ENCODE results near the gene RIPK3.

RIPK3 gene

DNA sequence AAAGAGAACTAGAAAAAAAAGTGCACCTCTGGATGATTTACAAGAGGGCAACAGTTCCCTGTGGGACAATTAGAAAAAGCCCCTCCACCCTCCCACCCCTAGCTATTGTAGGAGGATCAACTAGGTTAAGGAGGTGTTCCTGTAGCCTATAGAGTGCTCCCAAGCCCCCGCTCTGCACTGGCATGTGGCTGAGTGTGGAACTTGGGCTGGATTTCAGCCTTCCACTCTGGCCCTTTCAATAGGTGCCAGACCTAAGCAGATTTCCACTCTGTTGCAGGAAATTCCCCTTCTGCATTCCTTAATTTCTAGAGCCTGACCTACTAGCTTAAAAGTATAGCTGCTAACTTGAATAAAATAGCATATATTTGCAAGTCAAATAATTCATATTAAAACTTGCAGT, 31.0 kb upstream of the RIPK3 start:
- TF ChIP-seq SIN3A (IDR thresholded peaks at IDR 0.05; ENCODE audit: borderline replicate concordance, insufficient read depth, low read length), result no peak
- no peak for TF ChIP-seq POLR2AphosphoS5 (IDR thresholded peaks at IDR 0.05; ENCODE audit: low read depth, low read length)
- TF ChIP-seq TAF1 (IDR thresholded peaks at IDR 0.05; ENCODE audit: borderline replicate concordance, insufficient read depth, low read length), result no peak
- TF ChIP-seq, protein P1, sequence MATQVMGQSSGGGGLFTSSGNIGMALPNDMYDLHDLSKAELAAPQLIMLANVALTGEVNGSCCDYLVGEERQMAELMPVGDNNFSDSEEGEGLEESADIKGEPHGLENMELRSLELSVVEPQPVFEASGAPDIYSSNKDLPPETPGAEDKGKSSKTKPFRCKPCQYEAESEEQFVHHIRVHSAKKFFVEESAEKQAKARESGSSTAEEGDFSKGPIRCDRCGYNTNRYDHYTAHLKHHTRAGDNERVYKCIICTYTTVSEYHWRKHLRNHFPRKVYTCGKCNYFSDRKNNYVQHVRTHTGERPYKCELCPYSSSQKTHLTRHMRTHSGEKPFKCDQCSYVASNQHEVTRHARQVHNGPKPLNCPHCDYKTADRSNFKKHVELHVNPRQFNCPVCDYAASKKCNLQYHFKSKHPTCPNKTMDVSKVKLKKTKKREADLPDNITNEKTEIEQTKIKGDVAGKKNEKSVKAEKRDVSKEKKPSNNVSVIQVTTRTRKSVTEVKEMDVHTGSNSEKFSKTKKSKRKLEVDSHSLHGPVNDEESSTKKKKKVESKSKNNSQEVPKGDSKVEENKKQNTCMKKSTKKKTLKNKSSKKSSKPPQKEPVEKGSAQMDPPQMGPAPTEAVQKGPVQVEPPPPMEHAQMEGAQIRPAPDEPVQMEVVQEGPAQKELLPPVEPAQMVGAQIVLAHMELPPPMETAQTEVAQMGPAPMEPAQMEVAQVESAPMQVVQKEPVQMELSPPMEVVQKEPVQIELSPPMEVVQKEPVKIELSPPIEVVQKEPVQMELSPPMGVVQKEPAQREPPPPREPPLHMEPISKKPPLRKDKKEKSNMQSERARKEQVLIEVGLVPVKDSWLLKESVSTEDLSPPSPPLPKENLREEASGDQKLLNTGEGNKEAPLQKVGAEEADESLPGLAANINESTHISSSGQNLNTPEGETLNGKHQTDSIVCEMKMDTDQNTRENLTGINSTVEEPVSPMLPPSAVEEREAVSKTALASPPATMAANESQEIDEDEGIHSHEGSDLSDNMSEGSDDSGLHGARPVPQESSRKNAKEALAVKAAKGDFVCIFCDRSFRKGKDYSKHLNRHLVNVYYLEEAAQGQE (IDR thresholded peaks at IDR 0.05; ENCODE audit: insufficient read depth in 1 of 2, low read depth in 2 of 2, low read length in 2 of 2), result no peak
- no peak for TF ChIP-seq FOXP2 (optimal IDR thresholded peaks at IDR 0.05; ENCODE audit: borderline replicate concordance, extremely low read depth, extremely low read length, insufficient read depth)

DNA sequence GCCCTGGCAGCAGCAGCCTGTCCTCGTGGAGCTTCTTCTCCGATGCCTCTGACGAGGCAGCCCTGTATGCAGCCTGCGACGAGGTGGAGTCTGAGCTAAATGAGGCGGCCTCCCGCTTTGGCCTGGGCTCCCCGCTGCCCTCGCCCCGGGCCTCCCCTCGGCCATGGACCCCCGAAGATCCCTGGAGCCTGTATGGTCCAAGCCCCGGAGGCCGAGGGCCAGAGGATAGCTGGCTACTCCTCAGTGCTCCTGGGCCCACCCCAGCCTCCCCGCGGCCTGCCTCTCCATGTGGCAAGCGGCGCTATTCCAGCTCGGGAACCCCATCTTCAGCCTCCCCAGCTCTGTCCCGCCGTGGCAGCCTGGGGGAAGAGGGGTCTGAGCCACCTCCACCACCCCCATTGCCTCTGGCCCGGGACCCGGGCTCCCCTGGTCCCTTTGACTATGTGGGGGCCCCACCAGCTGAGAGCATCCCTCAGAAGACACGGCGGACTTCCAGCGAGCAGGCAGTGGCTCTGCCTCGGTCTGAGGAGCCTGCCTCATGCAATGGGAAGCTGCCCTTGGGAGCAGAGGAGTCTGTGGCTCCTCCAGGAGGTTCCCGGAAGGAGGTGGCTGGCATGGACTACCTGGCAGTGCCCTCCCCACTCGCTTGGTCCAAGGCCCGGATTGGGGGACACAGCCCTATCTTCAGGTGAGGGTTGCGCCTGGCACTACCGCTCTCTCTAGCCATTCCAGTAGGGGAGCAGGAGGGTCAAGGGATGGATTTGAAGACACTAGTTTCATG, 30.3 kb upstream of the RIPK3 start:
- no peak for TF ChIP-seq SIN3A (IDR thresholded peaks at IDR 0.05; ENCODE audit: borderline replicate concordance, insufficient read depth, low read length)
- no peak for TF ChIP-seq POLR2AphosphoS5 (IDR thresholded peaks at IDR 0.05; ENCODE audit: low read depth, low read length)
- no peak for TF ChIP-seq TAF1 (IDR thresholded peaks at IDR 0.05; ENCODE audit: borderline replicate concordance, insufficient read depth, low read length)
- TF ChIP-seq, protein P1 (IDR thresholded peaks at IDR 0.05; ENCODE audit: insufficient read depth in 1 of 2, low read depth in 2 of 2, low read length in 2 of 2), result no peak
- no peak for TF ChIP-seq FOXP2 (optimal IDR thresholded peaks at IDR 0.05; ENCODE audit: borderline replicate concordance, extremely low read depth, extremely low read length, insufficient read depth)

DNA sequence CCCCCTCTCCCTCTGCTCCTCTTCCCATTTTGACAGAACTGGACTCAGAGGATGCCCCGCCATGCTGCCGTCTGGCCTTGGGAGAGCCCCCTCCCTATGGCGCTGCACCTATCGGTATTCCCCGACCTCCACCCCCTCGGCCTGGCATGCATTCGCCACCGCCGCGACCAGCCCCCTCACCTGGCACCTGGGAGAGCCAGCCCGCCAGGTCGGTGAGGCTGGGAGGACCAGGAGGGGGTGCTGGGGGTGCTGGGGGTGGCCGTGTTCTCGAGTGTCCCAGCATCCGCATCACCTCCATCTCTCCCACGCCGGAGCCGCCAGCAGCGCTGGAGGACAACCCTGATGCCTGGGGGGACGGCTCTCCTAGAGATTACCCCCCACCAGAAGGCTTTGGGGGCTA, 29.7 kb upstream of the RIPK3 start:
- TF ChIP-seq POLR2AphosphoS5 (IDR thresholded peaks at IDR 0.05; ENCODE audit: low read depth, low read length) (no peak), SIN3A (IDR thresholded peaks at IDR 0.05; ENCODE audit: borderline replicate concordance, insufficient read depth, low read length) (no peak), FOXP2 (optimal IDR thresholded peaks at IDR 0.05; ENCODE audit: borderline replicate concordance, extremely low read depth, extremely low read length, insufficient read depth) (no peak)

DNA sequence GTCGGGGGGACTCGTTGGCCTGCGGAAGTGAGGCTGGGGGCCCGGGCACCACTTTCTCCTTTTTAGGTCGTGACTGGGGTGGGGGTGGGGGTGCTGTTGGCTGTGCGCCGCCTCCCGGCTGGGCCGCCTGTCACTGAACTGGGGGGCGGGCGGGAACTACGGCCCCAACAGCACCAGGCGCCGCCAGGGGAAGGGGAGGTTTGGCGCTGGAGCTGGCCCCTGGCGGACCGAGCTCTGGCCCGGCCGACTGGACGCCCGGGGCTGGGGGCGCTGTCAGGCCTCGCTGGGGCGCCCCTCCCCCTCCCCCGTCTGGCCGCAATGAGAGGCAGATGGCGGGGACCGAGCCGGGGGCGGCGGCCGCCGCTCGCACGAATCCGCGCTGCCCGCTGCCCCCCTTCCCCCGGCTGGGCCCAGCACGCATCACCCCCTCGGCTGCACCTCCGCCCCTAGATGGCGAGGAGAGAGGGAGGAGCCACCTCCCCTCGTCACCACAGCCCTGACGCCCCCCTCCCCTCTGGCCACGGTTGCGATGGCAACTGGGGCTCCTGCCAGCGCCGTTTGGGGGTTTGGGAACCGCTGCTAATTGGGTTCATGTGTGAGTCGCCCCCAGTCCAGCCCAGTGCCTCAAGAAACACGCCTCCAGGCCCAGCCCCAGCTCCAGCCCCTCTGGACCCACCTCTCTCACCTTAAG, 28.9 kb upstream of the RIPK3 start:
- TF ChIP-seq SIN3A (IDR thresholded peaks at IDR 0.05; ENCODE audit: borderline replicate concordance, insufficient read depth, low read length) (no peak), FOXP2 (optimal IDR thresholded peaks at IDR 0.05; ENCODE audit: borderline replicate concordance, extremely low read depth, extremely low read length, insufficient read depth) (no peak), POLR2AphosphoS5 (IDR thresholded peaks at IDR 0.05; ENCODE audit: low read depth, low read length) (no peak), TAF1 (IDR thresholded peaks at IDR 0.05; ENCODE audit: borderline replicate concordance, insufficient read depth, low read length) (no peak)
- TF ChIP-seq, protein P1 (IDR thresholded peaks at IDR 0.05; ENCODE audit: insufficient read depth in 1 of 2, low read depth in 2 of 2, low read length in 2 of 2), result no peak

DNA sequence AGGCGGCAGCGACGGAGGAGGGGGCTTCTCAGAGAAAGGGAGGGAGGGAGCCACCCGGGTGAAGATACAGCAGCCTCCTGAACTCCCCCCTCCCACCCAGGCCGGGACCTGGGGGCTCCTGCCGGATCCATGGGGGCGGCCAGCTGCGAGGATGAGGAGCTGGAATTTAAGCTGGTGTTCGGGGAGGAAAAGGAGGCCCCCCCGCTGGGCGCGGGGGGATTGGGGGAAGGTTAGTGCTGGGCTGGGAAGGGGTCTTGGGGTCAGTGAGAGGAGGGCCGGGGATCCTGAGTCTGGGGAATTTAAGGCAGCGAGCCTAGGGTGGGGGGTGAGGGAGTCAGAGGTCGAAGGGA, 28.4 kb upstream of the RIPK3 start:
- TF ChIP-seq TAF1 (IDR thresholded peaks at IDR 0.05; ENCODE audit: borderline replicate concordance, insufficient read depth, low read length) (no peak), SIN3A (IDR thresholded peaks at IDR 0.05; ENCODE audit: borderline replicate concordance, insufficient read depth, low read length) (no peak), POLR2AphosphoS5 (IDR thresholded peaks at IDR 0.05; ENCODE audit: low read depth, low read length) (no peak), FOXP2 (optimal IDR thresholded peaks at IDR 0.05; ENCODE audit: borderline replicate concordance, extremely low read depth, extremely low read length, insufficient read depth) (no peak)
- TF ChIP-seq, protein P1 (IDR thresholded peaks at IDR 0.05; ENCODE audit: insufficient read depth in 1 of 2, low read depth in 2 of 2, low read length in 2 of 2), result no peak
